GM12873 (cell line): ENCODE measurements around the gene EFL1.

Experiments
- CTCF ChIP-seq: IDR thresholded peaks from 2 replicates; pipeline ENCODE4 v1.5.1; 2012; ENCODE audit warnings: low read depth, mild to moderate bottlenecking, moderate library complexity, low read length, control low read depth; ENCODE audit not compliant: insufficient read depth; ENCODE audit errors: missing control alignments

The EFL1 gene

GRCh38 chr15:82292271-82292670 is 29.7 kb upstream of the EFL1 start:
- no peak for TF ChIP-seq CTCF

- peak; percentile 17 for TF ChIP-seq CTCF
These were observed 19.9 kb upstream of the EFL1 start for GRCh38 chr15:82282386-82282785.

- peak; percentile 22 for TF ChIP-seq CTCF
These were observed 18.7 kb upstream of the EFL1 start for GRCh38 chr15:82281276-82281675.

- TF ChIP-seq CTCF: no peak
These were observed 12.9 kb upstream of the EFL1 start for GRCh38 chr15:82275410-82275809.

GRCh38 chr15:82272154-82272553 is 9.6 kb upstream of the EFL1 start:
- no peak for TF ChIP-seq CTCF

- TF ChIP-seq CTCF: no peak
These were observed 816 bp upstream of the EFL1 start for GRCh38 chr15:82263350-82263749.

GRCh38 chr15:82239685-82240391 is 22.7 kb downstream of the EFL1 start:
- TF ChIP-seq CTCF: no peak

- no peak for TF ChIP-seq CTCF
These were observed 30.7 kb downstream of the EFL1 start for GRCh38 chr15:82231842-82232241.
